HEK293 (cell line): ENCODE data around the gene MAP1LC3A.

ENCODE experiments used
- BCL11B ChIP-seq: fragments of 450-650 bp; formaldehyde crosslinking; IDR thresholded peaks from 2 replicates; pipeline ENCODE4 v1.5.1; 2016; ENCODE audit warnings: low read depth, missing biosample characterization, missing genetic modification characterization
- CTCF ChIP-seq: fragments of 450-650 bp; formaldehyde crosslinking; IDR thresholded peaks from 2 replicates; pipeline ENCODE4 v1.5.1; 2016; ENCODE audit warnings: missing biosample characterization, missing genetic modification characterization
- PRDM1 ChIP-seq: fragments of 450-650 bp; formaldehyde crosslinking; IDR thresholded peaks from 2 replicates; pipeline ENCODE4; 2016; ENCODE audit warnings: missing biosample characterization, missing genetic modification characterization
- ZBTB21 ChIP-seq: fragments of 450-650 bp; formaldehyde crosslinking; IDR thresholded peaks from 2 replicates; pipeline ENCODE4 v1.5.1; 2017; ENCODE audit warnings: missing biosample characterization, missing genetic modification characterization
- ZBTB7A ChIP-seq: fragments of 450-650 bp; formaldehyde crosslinking; IDR thresholded peaks from 2 replicates; pipeline ENCODE4 v1.5.1; 2016; ENCODE audit warnings: low read depth, missing biosample characterization, missing genetic modification characterization
- ZNF184 ChIP-seq: fragments of 450-650 bp; IDR thresholded peaks from 2 replicates; pipeline ENCODE4 v1.5.1; 2018; ENCODE audit warnings: missing biosample characterization, mild to moderate bottlenecking, missing genetic modification characterization
- ZNF202 ChIP-seq: fragments of 450-650 bp; formaldehyde crosslinking; IDR thresholded peaks from 2 replicates; pipeline ENCODE4 v1.5.1; 2016; ENCODE audit warnings: missing biosample characterization, missing genetic modification characterization, borderline replicate concordance
- ZNF274 ChIP-seq, 2 experiments: fragments of 200-500 bp in 1 of 2; fragments of 450-650 bp in 1 of 2; sonication (Bioruptor generic) in 1 of 2; formaldehyde crosslinking in 1 of 2; IDR thresholded peaks; 2 replicates each; pipeline versions ENCODE4 v1.5.1 to v1.6.1; 2014 to 2016; ENCODE audit warnings: borderline replicate concordance in 1 of 2, inconsistent platforms in 1 of 2, low read length in 1 of 2, missing biosample characterization in 1 of 2, missing genetic modification characterization in 1 of 2
- ZNF561 ChIP-seq: fragments of 450-650 bp; IDR thresholded peaks from 2 replicates; pipeline ENCODE4 v1.5.1; 2018; ENCODE audit warnings: missing biosample characterization, missing genetic modification characterization, borderline replicate concordance

GRCh38 chr20:34532320-34532719 is 26.2 kb upstream of the MAP1LC3A start:
- TF ChIP-seq PRDM1 (tag by site-specific recombination) (no peak), ZNF202 (tag by site-specific recombination) (no peak), ZNF561 (no peak), ZNF184 (tag by site-specific recombination) (no peak), ZBTB21 (no peak), BCL11B (tag by site-specific recombination) (no peak), CTCF (tag by site-specific recombination) (no peak), ZNF274 (IDR thresholded peaks at IDR 0.05; ENCODE audit: low read length) (no peak), ZNF274 (tag by site-specific recombination; IDR thresholded peaks at IDR 0.05; ENCODE audit: borderline replicate concordance) (no peak), ZBTB7A (tag by site-specific recombination) (no peak)
